H9 (cell line): ENCODE data around the gene GPRIN1. TPM values are rescaled to one million over a fixed set of nuclear protein-coding genes. Genes with fewer than 3 reads are reported as not detected.

Experiments used
- DNase-seq: peaks from one replicate; pipeline ENCODE4 v3.0.0-alpha.2; 2017
- H2AFZ ChIP-seq: one replicate; pipeline ENCODE4 v1.6.1; 2013; ENCODE audit warnings: mild to moderate bottlenecking, low read length, control low read depth, moderate library complexity
- H2AK5ac ChIP-seq: 2 replicates; pipeline ENCODE4 v1.6.1; 2013; ENCODE audit warnings: low read length, control low read depth, mixed read lengths; ENCODE audit not compliant: insufficient read length
- H2BK120ac ChIP-seq: one replicate; pipeline ENCODE4 v1.6.1; 2013; ENCODE audit warnings: low read depth, mild to moderate bottlenecking, low read length, control low read depth, inconsistent platforms; ENCODE audit not compliant: poor library complexity, severe bottlenecking
- H2BK12ac ChIP-seq: 2 replicates; pipeline ENCODE4 v1.6.1; 2013; ENCODE audit warnings: low read length, control low read depth, mixed read lengths, low read depth; ENCODE audit not compliant: insufficient read length
- H2BK15ac ChIP-seq: 2 replicates; pipeline ENCODE4 v1.6.1; 2013; ENCODE audit warnings: low read depth, low read length, control low read depth
- H2BK20ac ChIP-seq: one replicate; pipeline ENCODE4 v1.6.1; 2013; ENCODE audit warnings: low read depth, mild to moderate bottlenecking, low read length, control low read depth, inconsistent platforms; ENCODE audit not compliant: poor library complexity, severe bottlenecking
- H2BK5ac ChIP-seq: 2 replicates; pipeline ENCODE4 v1.6.1; 2013; ENCODE audit warnings: low read length, control low read depth, mixed read lengths; ENCODE audit not compliant: insufficient read length
- H3K14ac ChIP-seq: 2 replicates; pipeline ENCODE4 v1.6.1; 2013; ENCODE audit warnings: low read length, control low read depth; ENCODE audit not compliant: insufficient read depth
- H3K18ac ChIP-seq: 2 replicates; pipeline ENCODE4 v1.6.1; 2013; ENCODE audit warnings: low read depth, mild to moderate bottlenecking, mixed read lengths, low read length, control low read depth; ENCODE audit not compliant: insufficient read length
- H3K23ac ChIP-seq: 2 replicates; pipeline ENCODE4 v1.6.1; 2013; ENCODE audit warnings: low read length, control low read depth, mixed read lengths, low read depth; ENCODE audit not compliant: insufficient read length
- H3K23me2 ChIP-seq: 2 replicates; pipeline ENCODE4 v1.6.1; 2013; ENCODE audit warnings: low read depth, mild to moderate bottlenecking, mixed read lengths, low read length, control low read depth; ENCODE audit not compliant: insufficient read length, poor library complexity, severe bottlenecking
- H3K27ac ChIP-seq: 2 replicates; pipeline ENCODE4 v1.5.1; 2013; ENCODE audit warnings: low read length, control low read depth, mixed read lengths, low read depth; ENCODE audit not compliant: insufficient read length
- H3K27me3 ChIP-seq: 2 replicates; pipeline ENCODE4 v1.6.1; 2013; ENCODE audit warnings: low read length, control low read depth, inconsistent platforms; ENCODE audit not compliant: insufficient read depth
- H3K4ac ChIP-seq: 2 replicates; pipeline ENCODE4 v1.6.1; 2013; ENCODE audit warnings: low read depth, mild to moderate bottlenecking, control low read depth, inconsistent platforms, low read length, moderate library complexity
- H3K4me1 ChIP-seq: 2 replicates; pipeline ENCODE4 v1.6.1; 2013; ENCODE audit warnings: low read length, control low read depth, inconsistent platforms; ENCODE audit not compliant: insufficient read depth
- H3K4me2 ChIP-seq: 2 replicates; pipeline ENCODE4 v1.6.1; 2013; ENCODE audit warnings: low read length, control low read depth, mixed read lengths; ENCODE audit not compliant: insufficient read length, insufficient read depth
- H3K56ac ChIP-seq: 2 replicates; pipeline ENCODE4 v1.6.1; 2013; ENCODE audit warnings: low read depth, mild to moderate bottlenecking, mixed read lengths, low read length, control low read depth; ENCODE audit not compliant: insufficient read length
- H3K79me1 ChIP-seq: 2 replicates; pipeline ENCODE4 v1.6.1; 2013; ENCODE audit warnings: low read depth, mild to moderate bottlenecking, moderate library complexity, low read length, control low read depth, inconsistent platforms; ENCODE audit not compliant: insufficient read depth, poor library complexity, severe bottlenecking
- H3K79me2 ChIP-seq: 2 replicates; pipeline ENCODE4 v1.6.1; 2013; ENCODE audit warnings: low read length, control low read depth, inconsistent platforms; ENCODE audit not compliant: insufficient read depth
- H3K9ac ChIP-seq: 2 replicates; pipeline ENCODE4 v1.6.1; 2013; ENCODE audit warnings: low read length, control low read depth, mixed read lengths; ENCODE audit not compliant: insufficient read length; ENCODE audit errors: extremely low read depth
- H3K9me3 ChIP-seq: one replicate; pipeline ENCODE4 v1.6.1; 2013; ENCODE audit warnings: low read depth, low read length, inconsistent platforms; ENCODE audit not compliant: control insufficient read depth
- H3T11ph ChIP-seq: one replicate; pipeline ENCODE4 v1.6.1; 2013; ENCODE audit warnings: mild to moderate bottlenecking, low read length, control low read depth, inconsistent platforms
- H4K20me1 ChIP-seq: one replicate; pipeline ENCODE4 v1.6.1; 2013; ENCODE audit not compliant: control insufficient read depth, insufficient read length, insufficient read depth
- H4K5ac ChIP-seq: 2 replicates; pipeline ENCODE4 v1.6.1; 2013; ENCODE audit warnings: low read depth, mild to moderate bottlenecking, mixed read lengths, low read length, control low read depth; ENCODE audit not compliant: insufficient read length
- H4K8ac ChIP-seq: replicated peaks from 2 replicates; pipeline ENCODE4 v1.6.1; 2013; ENCODE audit warnings: low read length, control low read depth, mixed read lengths, low read depth; ENCODE audit not compliant: insufficient read length
- H4K91ac ChIP-seq: 2 replicates; pipeline ENCODE4 v1.6.1; 2013; ENCODE audit warnings: low read depth, mild to moderate bottlenecking, moderate library complexity, mixed read lengths, low read length, control low read depth; ENCODE audit not compliant: insufficient read length
- H3K27ac Mint-ChIP-seq, 3 experiments: 2 replicates in 2 of 3; 3 replicates in 1 of 3; pipeline ENCODE4 v1.8.0; 2020 to 2021; ENCODE audit warnings: mixed read lengths in 3 of 3, mild to moderate bottlenecking in 1 of 3, moderate library complexity in 1 of 3
- H3K27me3 Mint-ChIP-seq: 2 replicates; pipeline ENCODE4 v1.8.0; 2021; ENCODE audit warnings: low read depth, mild to moderate bottlenecking, moderate library complexity, mixed read lengths
- H3K36me3 Mint-ChIP-seq, 3 experiments: 2 replicates in 2 of 3; 3 replicates in 1 of 3; pipeline ENCODE4 v1.8.0; 2020 to 2021; ENCODE audit warnings: low read depth in 3 of 3, mixed read lengths in 3 of 3; ENCODE audit not compliant: insufficient read depth in 1 of 3
- H3K4me1 Mint-ChIP-seq, 2 experiments: 2 replicates each; pipeline ENCODE4 v1.8.0; 2020; ENCODE audit warnings: mixed read lengths in 2 of 2
- H3K4me3 Mint-ChIP-seq, 2 experiments: 2 replicates in 1 of 2; 3 replicates in 1 of 2; pipeline ENCODE4 v1.8.0; 2020 to 2021; ENCODE audit warnings: mild to moderate bottlenecking in 2 of 2, mixed read lengths in 2 of 2, moderate library complexity in 1 of 2
- H3K9me3 Mint-ChIP-seq, 2 experiments: 2 replicates in 1 of 2; 3 replicates in 1 of 2; pipeline ENCODE4 v1.8.0; 2020; ENCODE audit warnings: mild to moderate bottlenecking in 2 of 2, mixed read lengths in 2 of 2, moderate library complexity in 1 of 2
- CTCF ChIP-seq: fragments of 200-600 bp; sonication (generic); conservative IDR thresholded peaks from 3 replicates; pipeline ENCODE4 v1.8.0; 2021; ENCODE audit warnings: antibody characterized with exemption, mild to moderate bottlenecking
- WGBS: extraction: QIAGEN DNeasy Blood & Tissue Kit; methylation state at CpG from one replicate; pipeline ENCODE4 v1.1.7; 2013; ENCODE audit warnings: missing lambda C conversion rate, low lambda C conversion rate, mixed read lengths; ENCODE audit not compliant: insufficient read length; ENCODE audit errors: extremely low coverage; 5-methylcytosine and 5-hydroxymethylcytosine counted together
- total RNA-seq: library from RNA; stranded (reverse); gene quantifications from 2 replicates; pipeline ENCODE4 v1.2.1, GENCODE V29; 2021

GPRIN1 gene
- total RNA-seq, 1 experiment from 2014 or later, result 10.8 TPM

- Histone ChIP-seq H3T11ph (no peak overlapping the region), H3K4me1 (no peaks in the 10 kb centered on the region), H2BK120ac (no peak overlapping the region), H3K27ac (no peak overlapping the region), H3K56ac (no peak overlapping the region), H3K18ac (no peak overlapping the region), H4K20me1 (no peaks in the 10 kb centered on the region), H3K9ac (no peak overlapping the region), H2AFZ (no peak overlapping the region), H3K4me2 (no peak overlapping the region), H3K23me2 (peaks cover 8% of the 10 kb centered on the region), H4K91ac (no peak overlapping the region), H2BK5ac (no peak overlapping the region), H3K4ac (no peak overlapping the region), H3K9me3 (no peaks in the 10 kb centered on the region), H3K27me3 (peaks cover 6% of the 10 kb centered on the region; the same call in 1 of the 2 replicates), H2BK12ac (no peak overlapping the region), H4K5ac (no peak overlapping the region), H4K8ac (no peak overlapping the region), H3K14ac (no peak overlapping the region), H3K79me1 (no peaks in the 10 kb centered on the region), H2BK15ac (no peak overlapping the region), H3K79me2 (no peaks in the 10 kb centered on the region), H2BK20ac (no peak overlapping the region), H3K23ac (no peak overlapping the region), H2AK5ac (no peak overlapping the region)
- Mint-ChIP-seq H3K4me1 (peaks cover 11 to 32% of the 10 kb centered on the region in 2 experiments), H3K9me3 (no peaks in the 10 kb centered on the region; a peak in 1 of 5 replicates), H3K36me3 (no peaks in the 10 kb centered on the region; a peak in 1 of 7 replicates), H3K27me3 (peaks cover 77% of the 10 kb centered on the region), H3K27ac (no peak overlapping the region), H3K4me3 (no peak overlapping the region)
- no peak for DNase-seq
- TF ChIP-seq CTCF, result no peak
- WGBS, result no CpG with 5 or more reads among the region's 7 CpGs
Measured at GRCh38 chr5:176626876-176627236, 16.9 kb upstream of the GPRIN1 start.
